ENCODE measurements around the gene XRCC4. TPM values are rescaled to one million over a fixed set of nuclear protein-coding genes. Genes with fewer than 3 reads are reported as not detected.

The XRCC4 gene
- total RNA-seq, 1 donor from 2014 or later: 26.5 TPM

DNA sequence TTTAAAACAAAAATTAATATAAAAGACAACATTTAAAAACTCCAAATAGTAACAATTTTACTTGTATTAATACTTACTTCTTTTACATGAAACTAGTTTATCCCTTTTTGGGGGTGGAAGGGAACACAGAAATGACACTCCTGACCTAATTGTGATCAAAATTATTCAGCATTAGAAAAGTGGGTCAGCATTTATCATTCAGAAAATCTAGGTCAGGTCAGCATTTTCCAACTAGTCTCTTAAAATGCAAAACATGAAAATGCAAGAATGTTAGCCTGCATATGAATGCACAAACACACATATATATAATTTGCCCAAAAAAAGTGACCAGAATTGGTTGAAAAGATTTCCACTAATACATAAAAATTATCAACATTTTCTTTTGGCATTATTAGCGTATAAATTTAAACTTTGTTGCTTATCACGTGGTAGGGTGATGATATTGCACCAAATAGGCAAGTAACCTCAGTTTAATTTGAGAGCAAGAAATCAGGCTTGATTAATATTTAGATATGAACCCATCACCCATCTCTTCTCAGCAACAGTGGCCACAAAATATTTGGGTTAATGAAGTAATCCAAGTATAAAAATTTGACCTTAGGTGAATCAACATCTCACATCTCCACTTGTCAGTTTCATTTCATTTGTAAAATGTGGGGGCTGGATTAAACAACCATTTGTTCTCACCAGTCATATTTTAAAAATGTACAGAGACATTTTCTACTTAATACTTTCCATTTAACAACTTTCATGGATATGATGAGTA is 5.9 kb upstream of the XRCC4 start:
- DNase-seq (ENCODE audit: low read depth): no peak

DNA sequence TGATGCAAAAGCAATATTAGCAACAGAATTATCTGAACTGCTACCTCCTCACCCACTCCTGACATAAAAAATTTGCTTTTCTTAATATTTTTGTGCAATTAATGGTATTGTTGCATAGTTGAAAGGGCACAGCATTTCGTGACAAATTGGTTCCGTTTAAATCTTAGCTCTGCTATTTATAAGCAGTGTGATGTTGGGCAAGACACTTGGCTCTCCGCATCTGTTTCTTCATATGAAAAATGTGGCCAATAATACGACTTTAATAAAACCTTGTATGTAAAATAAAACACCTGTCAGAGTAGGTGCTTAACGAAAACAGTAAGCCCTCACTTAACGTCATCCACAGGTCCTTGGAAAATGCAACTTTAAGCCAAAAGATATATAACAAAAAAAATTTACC is 4.4 kb upstream of the XRCC4 start:
- no peak for DNase-seq (ENCODE audit: low read depth)

DNA sequence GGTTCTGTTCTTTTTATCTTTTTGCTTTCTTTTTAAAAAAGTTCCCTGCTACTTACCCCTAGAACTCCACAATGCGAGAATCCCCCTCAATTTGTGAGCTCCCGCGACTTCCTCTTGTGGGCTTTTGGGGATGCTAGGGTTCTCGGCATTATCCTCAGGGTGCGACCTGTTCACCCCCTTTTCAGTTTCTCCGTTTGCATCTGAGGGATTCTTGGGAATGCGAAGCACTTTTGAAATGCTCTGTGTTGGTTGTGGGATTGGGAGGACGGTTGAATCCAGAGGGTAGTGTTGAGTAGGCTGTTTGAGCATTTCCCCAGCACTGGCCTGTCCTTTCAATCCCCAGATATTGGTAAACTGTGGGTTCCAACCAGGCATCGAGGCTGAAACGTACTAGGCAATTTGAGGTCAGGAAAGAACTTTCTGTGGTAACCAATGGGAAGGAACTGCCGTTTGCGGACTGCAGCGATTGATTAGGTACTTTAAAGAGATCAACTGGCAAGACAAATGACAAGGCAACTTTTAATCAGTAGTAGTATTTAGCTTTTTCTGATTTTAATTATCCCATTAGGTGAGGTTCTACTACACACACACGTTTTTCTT is 415 bp downstream of the XRCC4 start:
- no peak for DNase-seq (ENCODE audit: low read depth)

DNA sequence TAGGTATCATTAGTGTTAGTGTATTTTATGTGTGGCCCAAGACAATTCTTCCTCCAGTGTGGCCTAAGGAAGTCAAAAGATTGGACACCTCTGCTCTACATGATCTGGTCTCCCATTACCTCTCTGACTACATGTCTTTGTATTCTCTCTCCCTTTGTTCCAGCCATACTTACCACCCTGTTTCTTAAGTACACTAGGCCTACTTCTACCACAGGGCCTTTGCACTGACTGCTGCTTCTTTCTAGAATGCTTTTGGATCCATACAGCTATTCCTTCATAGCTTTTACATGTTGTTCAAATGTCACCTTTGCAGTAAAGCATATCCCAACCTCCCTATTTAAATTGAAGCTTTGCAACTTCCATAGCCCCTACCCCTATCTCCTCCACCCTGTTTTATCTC is 5.4 kb downstream of the XRCC4 start:
- no peak for DNase-seq (ENCODE audit: low read depth)

DNA sequence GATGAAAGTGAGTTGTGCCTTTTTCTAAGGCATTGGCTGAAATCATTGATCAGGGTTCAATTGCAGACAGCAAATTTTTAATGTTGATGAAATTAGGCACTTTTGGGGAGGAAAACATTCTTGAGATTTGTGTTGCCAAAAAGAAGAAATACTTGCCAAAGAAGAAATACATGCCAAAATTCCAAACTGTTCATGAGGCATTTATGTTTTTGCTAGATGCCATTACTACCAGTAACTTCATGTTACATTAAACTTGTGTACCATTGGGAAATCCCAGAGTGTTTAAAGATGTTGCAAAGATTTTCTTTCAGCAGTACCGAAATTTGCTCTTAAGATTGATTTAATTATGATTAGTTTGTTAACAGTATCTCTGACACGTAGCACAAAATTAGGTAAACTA is 7.0 kb downstream of the XRCC4 start:
- no peak for DNase-seq (ENCODE audit: low read depth)

DNA sequence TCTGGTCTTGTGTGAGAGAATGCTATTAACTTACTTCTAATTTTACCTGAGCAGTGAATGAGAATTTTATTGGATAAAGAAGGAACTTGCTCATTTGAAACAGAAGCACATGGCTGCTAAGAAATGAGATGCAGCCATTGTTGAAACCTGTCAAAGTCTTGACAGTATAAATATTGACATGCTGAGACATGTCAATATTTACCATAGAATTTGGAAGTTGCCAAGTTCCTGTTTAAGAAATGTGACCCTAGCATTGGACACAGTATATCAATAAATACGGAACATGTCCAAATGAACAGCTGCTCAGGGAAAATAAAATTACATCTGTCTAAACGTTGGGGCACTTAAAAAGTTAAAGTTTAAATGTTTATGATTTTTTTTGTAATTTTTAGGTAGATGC is 7.8 kb downstream of the XRCC4 start:
- no peak for DNase-seq (ENCODE audit: low read depth)

DNA sequence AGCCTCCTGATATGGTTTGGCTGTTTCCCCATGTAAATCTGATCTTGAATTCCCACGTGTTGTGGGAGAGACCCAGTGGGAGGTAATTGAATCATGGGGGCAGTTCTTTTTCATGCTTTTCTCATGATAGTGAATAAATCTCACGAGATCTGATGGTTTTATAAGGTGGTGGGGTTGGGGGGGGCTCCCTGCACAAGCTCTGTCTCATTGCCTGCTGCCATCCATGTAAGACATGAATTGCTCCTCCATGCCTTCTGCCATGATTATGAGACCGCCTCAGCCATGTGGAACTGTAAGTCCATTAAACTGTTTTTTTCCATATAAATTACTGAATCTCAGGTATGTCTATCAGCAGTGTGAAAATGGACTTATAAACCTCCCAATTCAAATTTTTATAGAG is 12.8 kb downstream of the XRCC4 start:
- DNase-seq (ENCODE audit: low read depth): no peak

DNA sequence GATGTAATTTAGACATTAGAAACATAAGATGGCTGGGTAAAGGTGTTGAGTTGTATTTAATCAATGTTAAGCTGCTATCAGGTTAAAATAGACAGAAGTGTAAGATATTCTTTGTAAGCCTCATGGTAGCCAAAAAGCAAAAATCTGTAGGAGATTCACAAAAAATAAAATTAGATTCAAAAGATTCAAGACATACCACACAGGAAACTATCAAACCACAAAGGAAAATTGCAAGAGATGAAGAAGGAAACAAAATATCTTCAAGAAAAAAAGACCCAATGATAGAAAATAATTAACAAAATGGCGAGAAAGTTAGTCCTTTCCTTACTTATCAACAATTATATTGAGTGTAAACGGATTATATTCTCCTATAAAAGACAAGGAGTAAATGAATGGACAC is 15.3 kb downstream of the XRCC4 start:
- DNase-seq (ENCODE audit: low read depth): no peak

DNA sequence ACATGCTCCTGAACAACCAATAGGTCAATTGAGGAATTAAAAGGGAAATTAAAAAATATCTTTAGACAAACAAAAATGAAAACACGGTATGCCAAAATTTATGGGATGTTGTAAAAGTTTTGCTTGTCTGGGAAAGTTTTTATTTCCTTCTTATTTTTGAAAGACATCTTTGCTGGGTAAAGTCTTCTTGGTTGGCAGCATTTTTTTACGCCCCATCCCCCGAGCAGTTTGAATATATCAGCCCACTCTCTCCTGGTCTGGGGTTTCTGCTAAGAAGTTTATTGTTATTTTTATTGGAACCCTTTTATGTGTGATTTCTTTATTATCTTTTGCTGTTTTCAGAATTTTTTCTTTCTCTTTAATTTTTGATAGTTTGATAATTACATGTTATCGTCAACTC is 16.3 kb downstream of the XRCC4 start:
- no peak for DNase-seq (ENCODE audit: low read depth)

DNA sequence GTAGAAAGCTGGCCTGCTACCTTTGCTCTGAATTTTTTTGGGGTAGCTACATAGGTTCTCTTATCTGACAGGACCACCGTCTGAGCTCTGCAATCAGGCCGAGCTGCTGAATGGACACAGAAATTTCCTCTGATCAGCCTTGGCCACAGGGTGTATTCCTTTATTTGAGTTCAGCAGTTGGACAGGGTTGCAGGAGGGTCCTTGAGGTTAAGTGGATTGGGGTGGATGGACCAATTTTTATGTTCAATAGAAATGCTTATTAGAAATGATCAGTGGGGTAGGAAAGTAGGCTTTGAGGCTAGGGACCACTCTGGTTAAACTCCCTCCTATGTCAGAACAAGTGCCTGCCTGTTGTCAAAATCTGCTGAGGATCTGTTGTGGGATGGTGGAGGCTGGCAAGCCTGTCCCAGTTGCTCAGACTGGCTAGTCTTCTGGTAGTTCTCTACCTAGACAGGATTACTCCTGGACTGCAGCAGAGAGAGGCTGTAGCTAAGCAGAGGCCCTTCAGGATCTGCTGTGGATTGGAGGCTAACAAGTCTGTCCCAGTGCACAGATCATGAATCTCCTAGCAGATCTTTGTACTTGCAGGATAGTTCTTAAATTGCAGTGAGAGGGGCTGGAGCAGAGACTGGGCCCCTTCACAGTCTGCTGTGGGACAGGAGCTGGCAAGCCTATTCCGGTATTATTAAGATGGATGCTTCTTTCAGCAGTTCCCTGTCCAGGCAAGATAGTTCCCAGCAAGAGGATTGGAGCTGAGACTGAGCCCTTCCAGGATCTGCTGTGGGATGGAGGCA is 18.0 kb downstream of the XRCC4 start:
- DNase-seq (ENCODE audit: low read depth): no peak

DNA sequence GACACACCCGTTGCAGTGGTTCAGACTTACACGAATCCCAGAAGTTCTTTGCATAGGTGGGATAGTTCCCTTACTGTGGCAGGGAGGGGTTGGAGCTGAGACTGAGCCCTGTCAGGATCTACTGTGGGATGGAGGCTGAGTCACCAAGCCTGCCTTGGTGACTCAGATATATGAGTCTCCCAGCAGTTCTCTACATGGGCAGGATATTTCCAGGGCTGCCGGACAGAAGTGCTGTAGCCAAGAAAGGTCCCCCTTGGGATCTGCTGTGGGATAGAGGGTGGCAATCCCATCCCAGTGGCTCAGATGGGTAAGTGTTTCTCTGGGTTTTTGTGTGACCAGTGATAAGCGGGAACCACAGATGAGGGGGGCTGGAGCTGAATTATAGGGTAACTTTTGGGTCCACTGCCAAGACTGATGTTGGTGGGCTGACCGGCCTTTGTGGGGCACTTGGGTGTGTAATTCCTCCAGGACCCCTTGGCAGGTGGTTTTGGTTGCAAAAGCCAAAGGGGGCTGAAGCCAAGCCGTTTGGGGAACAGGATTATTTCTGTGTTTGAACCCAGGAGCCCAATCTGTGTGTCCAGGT is 18.7 kb downstream of the XRCC4 start:
- peak; percentile 97 for DNase-seq (ENCODE audit: low read depth)

DNA sequence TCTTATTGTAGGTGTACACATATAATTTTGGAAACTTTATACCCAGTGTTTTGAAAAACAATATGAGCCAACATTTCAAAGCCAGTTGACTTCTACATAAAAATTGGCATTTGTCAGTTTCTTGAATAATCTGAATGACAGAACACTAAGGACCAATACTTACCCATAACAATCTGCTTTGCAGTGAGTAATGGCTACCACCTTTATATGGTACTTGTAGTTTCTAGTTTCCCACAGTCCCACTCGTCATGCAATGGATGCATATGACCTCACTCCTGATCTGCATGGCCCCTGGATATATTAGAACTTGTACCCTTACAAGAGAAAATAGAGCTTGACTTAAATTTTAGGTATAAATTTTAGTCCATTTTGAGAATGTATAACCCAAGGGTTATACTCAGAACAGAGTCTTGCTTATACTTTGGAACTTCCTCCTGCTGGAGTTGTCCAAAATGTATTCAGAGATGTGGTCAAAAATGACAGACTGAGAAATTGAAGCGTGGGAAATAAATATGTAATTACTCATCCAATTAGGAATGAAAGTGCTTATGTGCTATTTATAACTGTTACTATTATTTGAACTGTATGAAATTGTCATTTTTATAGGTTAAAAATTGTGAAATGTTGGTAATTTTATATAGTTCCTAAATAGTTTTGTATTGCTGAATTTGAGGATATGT is 19.5 kb downstream of the XRCC4 start:
- DNase-seq (ENCODE audit: low read depth): peak; percentile 69

DNA sequence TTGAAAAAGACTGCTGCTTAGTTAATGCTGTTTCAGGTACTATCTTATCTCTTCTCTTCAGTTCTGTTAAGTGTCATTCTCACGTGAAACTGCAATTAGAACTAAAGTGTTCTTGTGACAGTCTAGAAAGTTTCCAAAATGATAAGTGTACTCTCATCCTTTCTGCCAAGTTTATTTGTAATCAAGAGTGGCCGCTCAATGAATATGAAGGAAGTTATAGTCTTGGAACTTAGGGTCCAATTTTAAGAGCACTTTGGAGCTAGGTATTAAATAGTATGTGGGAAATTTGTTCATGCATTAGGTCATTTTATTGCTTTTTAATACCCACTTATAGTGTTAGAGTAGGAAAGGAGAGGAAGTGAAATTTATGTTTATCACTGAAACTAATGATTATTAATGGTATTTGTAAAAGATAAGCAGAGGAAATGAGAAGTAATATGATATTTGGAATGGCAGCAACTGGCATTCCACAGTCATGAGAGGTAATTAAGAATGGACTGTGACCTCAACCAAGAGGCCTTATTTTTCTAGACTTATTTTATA is 20.4 kb downstream of the XRCC4 start:
- peak; percentile 76 for DNase-seq (ENCODE audit: low read depth)

DNA sequence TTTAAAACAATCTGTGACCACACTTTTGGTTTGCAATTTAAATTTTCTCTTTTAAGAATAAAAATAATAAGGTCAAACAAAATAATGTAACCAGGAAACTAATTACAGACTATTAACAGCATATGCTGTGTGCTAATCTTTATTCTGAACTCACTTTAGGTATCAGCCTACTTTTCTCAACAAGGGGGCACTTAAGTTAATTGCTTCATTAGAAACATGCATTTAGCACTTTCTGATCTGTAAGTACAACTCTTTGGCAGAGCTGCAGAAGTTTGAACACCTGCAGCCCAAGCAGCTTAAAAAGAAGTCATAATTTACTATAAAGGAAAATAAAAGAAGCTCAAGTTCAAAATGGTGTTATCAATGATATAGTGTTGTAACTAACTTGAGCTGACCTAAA is 21.7 kb downstream of the XRCC4 start:
- DNase-seq (ENCODE audit: low read depth): no peak

DNA sequence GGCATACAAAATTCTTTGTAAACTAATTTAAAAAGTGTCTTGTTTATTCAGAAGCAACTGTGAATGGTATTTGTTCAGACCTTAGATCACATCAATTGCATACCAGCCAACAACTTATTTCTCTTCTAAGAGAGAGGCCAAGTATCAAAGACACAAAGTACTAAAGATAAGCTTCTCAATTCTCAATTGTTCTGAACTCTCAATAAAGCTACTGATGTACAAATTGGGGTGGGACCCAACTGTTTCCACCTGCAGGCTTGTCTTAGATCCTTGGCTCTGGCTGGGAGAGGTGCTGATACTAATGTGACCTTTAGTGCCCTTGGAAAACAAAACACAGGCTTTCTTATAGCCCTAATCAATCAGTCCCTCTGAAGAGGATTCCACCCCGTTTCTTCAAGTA is 22.1 kb downstream of the XRCC4 start:
- DNase-seq (ENCODE audit: low read depth): no peak

DNA sequence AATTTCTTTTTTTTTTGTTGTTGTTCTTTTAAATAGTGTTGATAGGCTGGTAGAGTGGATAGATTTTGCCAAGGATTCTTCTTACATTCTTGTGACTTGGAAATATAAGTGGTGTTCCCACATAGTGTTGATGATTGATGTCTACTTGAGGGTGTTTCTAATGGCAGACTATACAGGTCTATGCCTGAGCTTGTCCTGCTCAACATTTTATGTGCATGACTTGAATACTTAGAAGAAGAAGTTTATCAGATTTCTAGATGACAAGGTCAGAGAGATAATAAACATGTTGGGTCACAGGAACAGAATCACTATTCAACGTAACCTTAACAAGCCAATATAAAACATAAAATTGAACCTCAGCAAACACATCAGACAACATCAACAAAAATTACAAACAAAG is 24.2 kb downstream of the XRCC4 start:
- DNase-seq (ENCODE audit: low read depth): no peak

DNA sequence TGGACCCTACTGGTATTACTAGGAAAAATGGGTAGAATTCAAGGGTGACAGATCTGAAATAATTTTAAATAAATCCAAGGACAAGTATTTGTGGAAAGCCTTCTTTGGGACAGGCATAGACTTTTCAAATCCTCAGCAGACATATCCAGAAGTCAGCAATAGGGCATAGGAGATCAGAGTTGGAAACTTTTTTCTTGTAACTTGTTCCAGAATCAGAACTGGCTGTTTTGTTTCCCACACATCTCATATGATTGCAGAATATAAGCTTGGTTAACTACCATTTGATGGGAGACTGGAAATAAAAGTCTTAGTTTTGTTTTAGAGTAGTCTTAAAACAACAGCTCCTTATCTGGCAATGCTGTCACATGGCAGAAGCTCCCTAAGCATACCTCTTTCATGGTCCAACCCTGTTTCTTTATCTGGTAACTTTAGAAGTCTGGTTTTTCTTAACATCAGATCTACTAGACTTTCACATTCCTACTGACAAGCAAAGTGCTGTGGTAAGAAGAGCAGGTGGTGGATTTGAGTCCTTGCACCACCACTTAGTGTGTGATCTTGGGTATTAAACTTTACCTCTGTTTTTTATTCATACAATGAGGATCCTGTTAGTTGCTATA is 25.1 kb downstream of the XRCC4 start:
- DNase-seq (ENCODE audit: low read depth): peak; percentile 59

DNA sequence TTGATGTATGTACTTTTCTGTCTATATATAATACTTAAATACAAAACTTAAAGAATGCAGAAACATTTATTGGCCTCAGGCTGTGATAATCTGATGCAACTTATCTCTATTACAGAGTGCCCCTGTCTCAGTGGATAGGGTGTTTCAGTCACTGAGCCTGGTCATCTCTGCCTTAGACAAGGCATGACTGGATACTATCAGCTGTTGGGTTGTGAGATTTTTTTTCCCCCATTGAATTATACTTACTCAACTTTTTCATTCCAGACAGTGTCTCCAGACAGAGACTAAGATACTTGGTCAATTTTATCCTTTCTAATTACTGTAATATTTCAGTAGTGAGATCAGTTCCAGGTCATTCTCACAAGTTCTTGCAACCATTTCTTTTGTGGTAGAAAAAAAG is 26.7 kb downstream of the XRCC4 start:
- DNase-seq (ENCODE audit: low read depth): peak; percentile 39

DNA sequence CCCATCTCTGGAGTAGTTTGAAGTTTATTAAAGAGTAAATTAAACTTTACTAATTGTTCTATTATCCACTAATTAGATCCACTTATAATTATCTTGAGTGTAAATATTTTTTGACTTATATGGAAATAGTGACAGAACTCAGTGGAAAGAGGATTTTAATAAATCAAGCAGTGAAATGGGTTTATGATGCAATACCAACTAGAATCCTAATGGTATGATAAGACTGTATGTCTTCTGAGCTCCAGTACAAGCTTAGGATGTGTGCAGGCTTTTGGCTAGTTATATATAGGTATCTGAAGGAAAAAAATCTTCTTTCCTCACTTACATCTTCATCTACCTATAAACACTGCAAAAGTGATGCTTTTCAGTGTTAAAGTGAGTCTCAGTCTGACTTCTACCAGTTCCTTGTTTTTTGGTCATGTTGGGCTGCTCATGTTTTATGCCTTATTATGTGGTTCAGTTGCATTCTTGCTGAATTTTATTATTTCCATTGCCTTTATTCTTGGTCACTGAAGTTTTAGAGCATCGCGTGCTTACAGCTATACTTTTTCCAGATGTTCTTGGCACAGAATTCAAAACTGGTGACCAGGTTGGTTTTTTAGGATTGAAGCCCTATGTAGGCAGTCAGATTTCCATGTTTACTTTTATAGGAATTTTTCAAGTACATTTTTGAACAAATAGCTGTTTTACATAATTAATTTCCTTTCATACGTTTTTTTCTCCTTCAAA is 30.5 kb downstream of the XRCC4 start:
- no peak for DNase-seq (ENCODE audit: low read depth)

DNA sequence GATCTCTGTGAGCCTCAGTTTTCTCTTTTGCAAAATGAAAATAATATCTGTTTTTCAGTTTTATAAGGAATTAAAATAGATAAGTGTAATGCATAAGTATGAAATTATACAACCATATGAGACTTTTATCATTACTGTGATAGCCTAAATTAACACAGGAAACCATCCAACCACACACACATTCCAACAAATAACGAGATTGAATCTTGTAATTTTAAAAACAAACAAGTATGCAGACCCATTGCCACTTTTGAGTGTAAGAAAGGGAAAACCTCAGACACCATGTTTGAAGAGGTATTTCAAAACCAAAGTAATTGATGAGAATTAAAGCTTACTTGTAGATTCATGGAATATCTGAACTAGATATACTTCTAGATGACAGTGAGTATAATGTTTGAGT is 32.0 kb downstream of the XRCC4 start:
- DNase-seq (ENCODE audit: low read depth): no peak
